ENCODE data around the gene NSD1.

The NSD1 gene

GRCh38 chr5:177089825-177090641 lies 43.5 kb upstream of the NSD1 start:
- no peak for TF ChIP-seq CTCF (IDR thresholded peaks at IDR 0.05)

- no peak for TF ChIP-seq CTCF (IDR thresholded peaks at IDR 0.05)
These were observed 42.8 kb upstream of the NSD1 start for GRCh38 chr5:177090813-177091212.

GRCh38 chr5:177091232-177091631 lies 42.3 kb upstream of the NSD1 start:
- no peak for TF ChIP-seq CTCF (IDR thresholded peaks at IDR 0.05)

- no peak for TF ChIP-seq CTCF (IDR thresholded peaks at IDR 0.05)
These were observed 41.1 kb upstream of the NSD1 start for GRCh38 chr5:177092178-177093081.

- no peak for TF ChIP-seq CTCF (IDR thresholded peaks at IDR 0.05)
These were observed 40.4 kb upstream of the NSD1 start for GRCh38 chr5:177093082-177093712.

- TF ChIP-seq CTCF (IDR thresholded peaks at IDR 0.05), result no peak
These were observed 39.8 kb upstream of the NSD1 start for GRCh38 chr5:177093803-177094202.
